ENCODE data around the gene TXNRD3.

The TXNRD3 gene

DNA sequence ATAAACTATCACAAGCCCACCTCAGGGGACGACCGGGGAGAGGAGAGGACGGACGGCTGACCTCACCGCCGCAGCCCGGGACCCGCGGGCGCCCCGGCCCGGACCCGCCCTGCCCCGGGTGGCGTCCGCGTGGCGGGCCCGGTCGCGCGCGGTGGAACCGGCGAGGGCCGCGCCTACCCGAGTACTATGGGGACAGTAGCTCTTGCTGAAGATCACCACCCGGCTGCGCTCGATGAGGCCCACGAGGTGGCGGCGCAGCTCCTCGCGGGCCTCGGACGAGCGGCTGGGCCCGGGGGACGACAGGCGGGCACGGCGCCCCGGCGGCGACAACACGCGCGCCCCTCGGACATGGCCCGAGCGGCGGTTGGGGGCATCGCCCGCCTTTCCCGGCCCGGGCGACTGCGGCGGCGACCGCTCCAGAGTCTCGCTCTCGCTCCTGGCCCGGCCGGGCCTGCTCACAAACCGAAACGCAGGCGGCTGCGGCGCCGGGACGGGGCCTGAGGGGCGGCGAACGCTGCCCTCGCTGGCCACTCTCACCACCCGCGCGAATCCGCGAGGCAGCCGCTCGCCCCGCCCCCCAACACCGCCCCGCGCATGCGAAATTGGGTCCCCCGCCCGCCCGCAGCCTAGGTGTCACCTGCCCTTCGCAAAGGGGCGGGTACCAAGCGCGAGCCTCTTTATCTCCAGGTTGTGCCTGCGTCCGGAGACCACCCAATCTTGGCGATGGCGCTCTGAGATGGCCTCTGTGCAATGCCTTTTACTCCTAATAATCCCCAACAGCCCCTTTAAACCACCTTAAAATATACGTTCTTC is at the start of gene TXNRD3:
TSS of gene TXNRD3 (minus strand) at position 554 of the 813 bp plus-strand sequence.
- DNase-seq, result peak; percentile 81

DNA sequence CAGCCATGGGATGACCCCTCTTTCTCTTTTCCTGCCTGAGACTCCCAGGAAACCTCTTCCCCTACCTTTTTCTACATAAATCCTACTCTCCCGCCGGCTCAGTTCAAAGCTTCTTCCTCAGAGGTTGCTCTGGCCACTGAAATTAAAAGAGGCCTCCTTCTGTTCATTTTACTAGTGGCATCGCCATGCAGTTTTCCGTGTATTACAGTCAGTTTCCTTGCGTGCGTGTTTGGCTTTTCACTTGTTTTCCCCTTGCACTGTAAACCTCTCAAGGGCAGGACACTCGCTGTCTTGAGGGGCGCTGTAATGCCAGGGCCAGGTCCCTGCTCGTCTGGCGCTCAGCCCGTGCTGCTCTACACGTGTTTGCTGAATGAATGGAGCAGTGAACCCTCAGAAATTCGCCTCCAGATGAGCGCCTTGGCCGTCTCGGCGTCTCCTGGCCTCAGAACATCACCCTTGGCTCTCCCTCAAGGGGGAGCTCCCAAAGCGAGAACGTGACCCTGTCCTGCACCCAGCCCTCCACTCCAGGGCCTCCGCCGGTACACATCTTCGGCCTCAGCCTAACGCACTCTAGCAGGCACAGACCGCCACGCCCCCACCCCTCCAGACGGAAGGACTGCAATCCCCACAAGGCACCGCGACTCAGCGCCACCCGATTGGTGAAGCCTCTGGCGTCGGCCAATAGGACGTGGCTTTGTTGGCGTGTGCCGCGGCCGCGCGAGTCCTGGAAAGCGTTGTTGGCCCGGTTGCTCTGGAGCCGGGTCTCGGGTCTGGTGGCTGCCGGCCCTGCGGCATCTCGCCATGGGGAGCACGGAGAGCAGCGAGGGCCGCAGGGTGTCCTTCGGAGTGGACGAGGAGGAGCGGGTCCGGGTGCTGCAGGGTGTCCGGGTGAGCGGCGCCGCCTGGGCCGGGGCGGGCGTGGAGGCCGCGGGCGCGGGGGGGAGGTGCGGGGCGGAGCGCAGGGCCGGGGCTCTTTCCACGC is 48.9 kb upstream of the TXNRD3 start, which contains the start of gene CHCHD6:
TSS of gene CHCHD6 (plus strand) at position 729 of the 982 bp plus-strand sequence. CDS start at position 802, 73 bp downstream.
- peak; percentile 96 for DNase-seq

DNA sequence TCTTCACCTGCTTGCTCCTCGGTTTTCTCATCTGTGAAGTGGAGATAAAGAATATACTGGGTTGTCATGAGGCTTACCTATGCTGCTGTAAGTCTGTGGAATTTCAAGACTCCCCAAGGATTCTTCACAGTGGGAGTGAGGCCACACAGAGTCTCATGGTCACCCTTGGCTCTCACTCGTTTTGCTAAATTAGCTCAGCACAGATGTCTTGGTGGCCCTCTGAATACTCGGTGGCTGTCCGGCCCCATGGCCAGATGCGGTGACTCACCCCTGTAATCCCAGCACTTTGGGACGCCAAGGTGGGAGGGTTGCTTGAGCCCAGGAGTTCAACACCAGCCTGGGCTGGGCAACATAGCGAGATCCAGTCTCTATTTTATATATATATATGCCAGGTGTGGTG is 44.1 kb upstream of the TXNRD3 start:
- no peak for DNase-seq

GRCh38 chr3:126696701-126697267 is 41.9 kb upstream of the TXNRD3 start:
- no peak for DNase-seq

DNA sequence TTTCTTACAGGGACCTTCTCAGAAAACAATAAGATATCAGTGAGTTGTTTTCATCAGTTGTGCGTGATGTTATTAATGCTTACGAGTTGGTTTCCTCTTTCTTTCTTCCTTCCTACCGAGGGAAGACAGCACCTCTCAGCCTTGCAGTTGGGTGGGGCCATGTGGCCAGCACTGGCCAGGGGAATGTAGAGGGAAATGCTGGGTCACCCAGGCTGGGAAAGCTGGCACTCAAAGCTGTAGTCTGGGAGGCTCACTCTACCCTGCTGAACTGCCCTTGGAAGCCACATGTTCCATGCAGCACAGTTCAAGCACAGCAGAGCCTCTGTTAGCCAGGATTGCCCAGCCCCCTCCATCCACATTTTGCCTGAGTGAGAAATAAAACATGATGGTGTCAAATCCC is 39.0 kb upstream of the TXNRD3 start:
- no peak for DNase-seq

GRCh38 chr3:126692858-126693257 is 37.9 kb upstream of the TXNRD3 start:
- no peak for DNase-seq

- DNase-seq, result no peak
Observed at GRCh38 chr3:126691765-126692164, 36.8 kb upstream of the TXNRD3 start.

- no peak for DNase-seq
Observed at GRCh38 chr3:126685493-126685892, 30.6 kb upstream of the TXNRD3 start.

- no peak for DNase-seq
Observed at GRCh38 chr3:126685021-126685420, 30.1 kb upstream of the TXNRD3 start.

- no peak for DNase-seq
Observed at GRCh38 chr3:126684218-126684751, 29.4 kb upstream of the TXNRD3 start.

DNA sequence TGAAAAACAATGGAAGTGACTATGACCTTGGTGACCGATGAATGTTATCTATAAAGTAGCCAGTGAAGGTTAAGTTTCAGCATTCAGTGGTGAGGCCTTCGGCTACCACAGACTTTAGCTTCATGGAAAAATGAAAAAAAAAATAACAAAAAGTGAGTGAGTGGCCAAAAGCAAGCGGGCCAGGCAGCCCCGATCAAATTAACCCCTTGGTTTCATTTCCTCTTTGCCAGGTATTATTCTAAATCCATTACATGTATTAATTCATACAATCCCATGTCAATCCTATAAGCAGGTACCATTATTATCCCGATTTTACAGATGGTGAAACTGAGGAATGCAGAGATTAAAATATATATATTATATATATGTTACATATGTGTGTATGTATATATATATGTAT is 28.1 kb upstream of the TXNRD3 start:
- DNase-seq, result no peak

DNA sequence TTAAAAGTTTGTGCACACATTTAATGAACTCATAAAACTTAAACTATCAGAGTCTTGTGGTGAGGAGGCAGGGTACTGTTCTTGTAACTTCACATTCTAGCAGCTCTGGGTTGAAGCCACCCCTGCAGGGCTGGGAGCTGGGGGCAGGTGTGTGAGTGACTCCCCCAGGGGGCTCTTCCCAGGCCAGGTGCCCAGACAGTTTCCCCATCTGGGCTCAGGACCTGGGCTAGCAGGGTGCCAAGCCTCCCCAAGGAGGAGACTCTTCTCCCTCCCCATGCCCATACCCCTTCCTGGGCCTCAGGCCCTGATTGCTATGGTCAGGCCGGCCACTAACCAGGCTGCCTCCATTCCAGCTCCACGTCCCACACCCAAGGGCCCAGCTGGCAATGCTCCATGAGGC is 27.1 kb upstream of the TXNRD3 start:
- no peak for DNase-seq

GRCh38 chr3:126680667-126681055 is 25.7 kb upstream of the TXNRD3 start:
- DNase-seq, result no peak

DNA sequence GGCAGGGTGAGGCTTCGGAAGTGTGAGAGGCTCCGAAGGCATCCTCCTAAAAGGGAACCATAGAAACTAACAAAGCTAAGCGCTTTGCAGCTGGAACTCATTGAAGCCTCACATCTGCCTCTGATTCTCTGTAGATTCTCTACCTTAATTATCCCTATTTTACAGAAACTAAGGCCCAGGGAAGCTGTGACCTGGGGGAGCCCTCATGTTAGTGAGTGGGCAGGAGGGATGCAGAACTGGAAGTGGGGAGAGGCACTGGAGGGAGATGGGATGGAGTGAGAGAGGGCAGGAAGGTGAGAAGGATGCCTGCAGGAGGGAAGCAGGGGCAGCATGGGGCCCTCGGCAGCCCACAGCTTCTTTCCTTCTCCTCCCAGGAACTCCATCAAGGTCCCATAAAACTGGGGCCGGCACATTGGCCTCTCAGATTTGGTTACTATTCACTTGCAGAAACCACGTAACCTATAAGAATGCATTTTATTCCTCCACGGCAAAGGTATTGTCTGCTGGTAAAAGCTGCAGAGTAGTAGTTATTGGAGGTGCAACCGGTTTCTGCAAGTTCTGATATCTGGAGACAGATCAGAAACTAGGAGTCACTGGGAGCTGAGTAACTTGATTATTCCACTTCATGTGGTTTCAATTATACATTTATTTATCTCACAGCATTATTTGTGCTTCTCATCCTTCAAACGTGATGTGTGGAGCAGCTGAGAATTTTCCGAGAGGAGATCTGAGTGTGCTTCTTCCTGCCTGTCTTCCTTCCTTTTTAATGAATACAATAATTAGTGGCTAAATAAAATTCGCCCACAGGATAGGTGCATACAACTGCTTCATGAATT is 25.1 kb upstream of the TXNRD3 start:
- no peak for DNase-seq

DNA sequence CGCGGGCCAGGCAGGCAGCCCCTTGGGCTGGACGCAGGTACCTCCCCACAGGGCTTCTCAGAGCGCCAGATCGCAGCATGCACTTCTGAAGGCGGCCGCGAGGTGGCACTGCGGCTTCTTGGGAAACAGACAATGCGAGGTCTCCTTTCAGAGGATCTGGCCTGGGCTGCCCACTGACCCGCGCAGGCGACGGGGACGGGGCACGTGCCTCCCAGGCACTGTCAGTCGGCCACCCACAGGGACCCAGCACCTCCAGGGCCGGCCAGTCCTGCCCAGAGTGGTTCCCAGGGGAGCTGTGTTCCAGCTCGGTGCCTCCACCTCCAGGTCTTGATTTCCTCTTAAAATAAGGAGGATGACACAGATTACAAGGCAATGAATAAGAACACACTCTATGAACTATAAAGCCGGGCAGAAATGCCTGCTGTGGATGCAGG is 24.4 kb upstream of the TXNRD3 start:
- peak; percentile 74 for DNase-seq

DNA sequence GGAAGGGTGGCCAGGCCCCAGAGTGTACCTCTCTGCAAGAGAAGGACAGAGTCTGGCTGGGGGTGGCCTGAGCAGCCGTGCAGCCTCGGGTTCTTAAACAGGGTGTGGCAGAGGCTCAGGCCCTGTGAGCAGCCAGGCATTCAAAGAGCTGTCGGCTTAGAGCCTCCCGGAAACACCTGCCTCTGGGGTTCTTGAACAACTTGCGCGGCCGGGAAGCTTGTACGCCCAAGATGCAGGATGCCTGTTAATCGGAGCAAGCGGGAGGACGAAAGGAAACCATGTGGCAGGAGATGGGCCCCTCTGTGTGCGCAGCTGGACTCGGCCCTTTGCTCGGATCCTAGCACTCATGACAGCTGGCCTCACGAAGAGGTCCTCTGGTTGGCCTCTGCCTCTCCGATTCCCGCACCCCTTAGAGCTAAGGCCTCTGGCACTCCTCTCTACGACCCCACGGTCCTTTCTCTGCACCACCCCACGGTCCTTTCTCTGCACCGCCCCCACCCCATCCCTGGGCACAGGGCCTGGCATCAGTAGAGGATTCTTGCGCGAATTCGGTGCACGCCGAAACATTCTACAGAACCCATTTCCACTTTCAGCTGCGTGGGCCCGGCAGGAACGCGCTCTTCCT is 23.9 kb upstream of the TXNRD3 start:
- no peak for DNase-seq

GRCh38 chr3:126677862-126678503 is 23.1 kb upstream of the TXNRD3 start:
- no peak for DNase-seq

GRCh38 chr3:126676919-126677705 is 22.2 kb upstream of the TXNRD3 start:
- no peak for DNase-seq

DNA sequence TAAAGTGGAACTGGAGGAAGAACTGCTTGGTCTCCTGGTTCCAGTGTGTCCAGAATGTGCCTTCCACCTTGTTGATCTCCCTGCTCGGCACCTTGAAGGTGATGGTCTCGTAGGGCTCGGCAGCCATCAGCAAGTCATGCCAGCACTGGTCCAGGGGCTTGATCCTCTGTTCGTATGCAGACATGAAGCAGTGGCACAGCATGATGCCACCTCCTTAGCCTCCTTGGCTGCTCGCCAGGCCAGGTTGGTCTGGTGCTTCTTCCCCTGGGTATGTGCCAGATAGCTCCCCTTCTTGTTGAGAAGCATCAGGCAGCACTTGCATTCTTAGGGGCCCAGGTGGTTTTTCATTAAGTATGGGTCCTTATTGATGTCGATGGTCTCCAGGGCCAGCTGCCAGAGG is 17.8 kb upstream of the TXNRD3 start:
- DNase-seq, result no peak

DNA sequence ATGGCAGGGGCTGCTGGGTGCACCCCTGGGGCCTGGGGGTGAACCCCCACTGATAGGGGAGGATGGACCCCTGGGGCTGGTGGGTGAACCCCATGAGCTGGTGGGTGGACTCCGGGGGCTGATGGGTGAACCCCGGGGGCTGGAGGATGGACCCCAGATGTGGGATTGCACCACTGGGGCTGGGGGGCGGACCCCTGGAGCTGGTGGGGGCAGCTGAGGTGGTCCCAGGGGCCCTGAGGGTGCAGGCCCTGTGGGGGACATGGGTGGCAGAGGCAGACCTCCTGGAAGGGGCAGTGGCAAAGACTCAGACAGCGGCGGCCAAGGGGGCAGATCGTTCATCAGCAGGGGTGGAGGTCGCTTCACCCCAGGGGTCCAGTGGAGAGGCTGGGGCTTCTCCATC is 17.4 kb upstream of the TXNRD3 start:
- no peak for DNase-seq

Data from 8988T (cell line).